HG03520 (cell line): Measurements from ENCODE around the gene PLA1A.
"Not testable (repeated sequence)": the region's sequence is repeated elsewhere in the genome, so short reads cannot be mapped to it uniquely, and the experiment has no call there.

Experiments
- ATAC-seq: cut with Tn5 transposase; IDR thresholded peaks from one replicate; pipeline ENCODE4 v1.9.1; 2021; ENCODE audit warnings: mild to moderate bottlenecking, moderate library complexity; ENCODE audit not compliant: unreplicated experiment

Gene PLA1A, protein sequence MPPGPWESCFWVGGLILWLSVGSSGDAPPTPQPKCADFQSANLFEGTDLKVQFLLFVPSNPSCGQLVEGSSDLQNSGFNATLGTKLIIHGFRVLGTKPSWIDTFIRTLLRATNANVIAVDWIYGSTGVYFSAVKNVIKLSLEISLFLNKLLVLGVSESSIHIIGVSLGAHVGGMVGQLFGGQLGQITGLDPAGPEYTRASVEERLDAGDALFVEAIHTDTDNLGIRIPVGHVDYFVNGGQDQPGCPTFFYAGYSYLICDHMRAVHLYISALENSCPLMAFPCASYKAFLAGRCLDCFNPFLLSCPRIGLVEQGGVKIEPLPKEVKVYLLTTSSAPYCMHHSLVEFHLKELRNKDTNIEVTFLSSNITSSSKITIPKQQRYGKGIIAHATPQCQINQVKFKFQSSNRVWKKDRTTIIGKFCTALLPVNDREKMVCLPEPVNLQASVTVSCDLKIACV

DNA sequence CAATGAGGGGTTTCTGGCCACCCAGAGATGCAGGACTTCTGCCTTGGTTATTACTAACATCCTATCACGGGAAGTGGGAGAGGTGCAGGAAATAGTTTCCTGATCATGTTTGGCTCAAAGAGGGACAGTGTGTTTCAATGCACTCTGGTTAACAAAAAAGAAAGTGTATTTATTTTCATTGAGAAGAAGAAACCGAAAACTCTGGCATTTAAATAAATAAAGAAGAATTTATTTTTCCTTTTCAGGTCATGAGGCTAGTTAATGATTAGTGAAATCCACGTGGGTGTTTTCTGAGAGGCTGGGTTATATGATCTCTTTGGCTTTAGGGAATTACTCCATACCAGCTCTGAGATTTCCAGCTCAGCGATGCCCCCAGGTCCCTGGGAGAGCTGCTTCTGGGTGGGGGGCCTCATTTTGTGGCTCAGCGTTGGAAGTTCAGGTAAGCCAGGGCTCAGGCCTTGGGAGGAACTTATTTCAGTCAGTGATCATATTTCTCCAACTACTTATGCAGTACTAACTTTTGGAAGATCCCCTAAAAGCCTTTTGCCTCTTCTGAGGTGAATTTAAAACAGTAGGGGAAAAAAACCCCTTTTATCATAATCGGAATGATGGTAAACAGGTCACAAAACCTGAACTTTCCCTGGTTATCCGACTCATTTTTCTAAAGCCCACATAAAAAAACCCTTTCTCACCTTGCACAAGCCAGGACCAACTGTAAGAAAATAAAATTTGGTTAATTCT, at the start of gene PLA1A:
Gene PLA1A, plus strand, starts transcription at position 338 of the 741 bp plus-strand sequence. Its CDS starts 29 bp downstream, at position 367.
- no peak for ATAC-seq

DNA sequence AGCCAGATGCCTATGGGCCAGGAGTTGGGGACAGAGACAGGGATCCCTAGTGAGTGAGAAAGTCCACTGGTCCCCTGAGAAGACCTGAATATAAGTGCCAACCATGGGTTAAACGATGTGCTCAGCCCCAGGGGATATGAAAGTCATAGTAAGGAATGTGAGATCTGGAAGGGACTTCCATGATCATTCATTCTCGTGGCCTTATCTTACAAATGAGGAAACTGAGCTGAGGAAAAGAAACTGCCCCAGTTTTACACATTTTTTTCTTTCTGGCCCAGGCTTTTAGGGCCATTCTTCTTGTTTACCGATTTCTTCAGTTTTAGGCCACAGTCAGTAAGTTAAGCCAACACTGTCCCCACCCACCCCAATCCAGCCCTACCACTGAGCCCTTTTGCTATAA, 49.3 kb upstream of the PLA1A start:
- no peak for ATAC-seq

DNA sequence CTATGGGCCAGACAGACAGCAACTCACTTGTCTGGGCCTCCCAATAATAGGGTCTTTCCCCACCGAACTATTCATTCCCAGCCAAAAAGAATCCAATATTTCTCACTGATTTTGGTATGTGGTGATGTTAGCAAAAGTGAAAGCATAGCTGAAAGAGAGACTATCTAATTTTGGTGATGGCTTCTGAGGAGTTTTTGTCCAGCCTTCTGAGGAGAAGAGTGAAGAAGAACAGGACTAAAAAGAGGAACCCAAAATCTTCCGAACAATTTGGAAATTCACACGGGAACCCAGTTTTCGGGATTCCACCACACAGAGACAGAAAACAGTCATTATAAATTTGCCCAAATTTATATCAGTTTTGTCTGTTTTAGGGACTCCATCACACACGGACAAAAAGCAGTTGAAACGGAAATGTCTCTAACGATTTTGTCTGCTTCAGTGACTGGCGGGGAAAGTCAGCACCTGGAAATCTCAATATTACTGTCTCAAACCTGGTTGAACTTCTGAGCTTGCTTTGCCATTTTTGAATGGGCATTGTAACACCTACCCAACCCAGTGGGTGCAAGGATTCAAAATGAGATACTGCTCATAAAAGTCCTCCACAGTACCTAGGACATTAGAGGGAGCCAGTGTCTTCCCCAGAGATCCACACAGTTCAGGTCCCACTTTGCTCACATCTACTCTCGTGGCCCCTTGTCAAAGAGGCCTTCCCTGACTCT, 47.3 kb upstream of the PLA1A start:
- no peak for ATAC-seq

DNA sequence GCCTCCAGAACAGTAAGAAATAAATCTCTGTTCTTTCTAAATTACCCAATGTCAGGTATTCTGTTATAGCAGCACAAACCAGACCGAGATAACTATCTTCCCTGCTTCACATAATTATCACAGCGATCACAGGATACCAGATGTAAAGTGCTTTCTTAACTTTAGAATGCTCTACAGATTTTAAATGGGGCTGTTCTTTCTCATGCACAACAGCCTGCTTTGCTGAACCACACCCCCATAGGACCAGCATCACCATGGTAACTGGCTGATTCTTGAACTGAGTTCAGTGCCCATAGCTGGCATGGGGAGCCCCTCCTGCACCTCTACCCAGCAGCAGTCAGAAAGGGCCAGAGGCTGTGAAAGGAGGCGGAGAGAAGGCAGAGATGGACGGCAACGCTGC, 46.1 kb upstream of the PLA1A start:
- no peak for ATAC-seq

DNA sequence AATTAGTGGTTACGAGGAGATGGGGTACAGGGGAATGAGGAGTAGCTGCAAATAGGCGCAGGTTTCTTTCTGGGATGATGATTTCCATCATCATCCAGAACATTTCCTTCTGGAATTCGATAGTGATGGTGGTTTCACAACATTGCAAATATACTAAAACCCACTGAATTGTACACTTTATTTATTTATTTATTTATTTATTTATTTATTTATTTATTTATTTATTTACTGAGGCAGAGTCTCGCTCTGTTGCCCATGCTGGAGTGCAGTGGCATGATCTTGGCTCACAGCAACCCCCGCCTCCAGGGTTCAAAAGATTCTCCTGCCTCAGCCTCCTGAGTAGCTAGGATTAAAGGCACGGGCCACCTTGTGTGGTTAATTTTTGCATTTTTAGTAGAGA, 44.8 kb upstream of the PLA1A start:
- ATAC-seq = not testable (repeated sequence)

DNA sequence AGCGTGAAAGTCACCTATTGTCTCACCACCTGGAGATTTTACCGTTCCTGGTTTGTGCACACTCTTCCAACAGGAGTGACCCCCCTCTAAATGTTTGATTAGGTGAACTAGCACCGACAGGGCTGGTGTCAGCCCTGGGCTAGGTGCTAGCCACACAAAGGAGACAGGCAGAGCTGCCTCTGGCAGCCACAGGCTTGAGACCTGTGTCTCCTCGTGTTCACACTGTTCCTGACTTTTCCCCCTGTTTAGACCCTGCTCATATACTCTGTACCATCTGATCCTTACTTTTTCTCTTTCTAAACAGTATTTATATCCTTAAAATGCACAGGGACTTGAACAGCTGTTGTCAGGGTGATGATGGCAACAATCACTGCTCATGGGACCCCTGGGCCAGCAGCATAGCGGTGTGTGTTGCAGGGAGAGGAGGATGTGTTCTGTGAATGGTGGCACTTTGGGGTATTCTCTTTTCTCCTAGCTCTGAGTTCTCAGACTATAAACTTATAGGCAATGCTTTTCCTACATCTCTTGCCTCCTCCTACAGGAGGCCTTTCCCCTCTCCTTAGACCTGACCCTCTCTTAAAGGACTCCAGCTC, 43.8 kb upstream of the PLA1A start:
- no peak for ATAC-seq

DNA sequence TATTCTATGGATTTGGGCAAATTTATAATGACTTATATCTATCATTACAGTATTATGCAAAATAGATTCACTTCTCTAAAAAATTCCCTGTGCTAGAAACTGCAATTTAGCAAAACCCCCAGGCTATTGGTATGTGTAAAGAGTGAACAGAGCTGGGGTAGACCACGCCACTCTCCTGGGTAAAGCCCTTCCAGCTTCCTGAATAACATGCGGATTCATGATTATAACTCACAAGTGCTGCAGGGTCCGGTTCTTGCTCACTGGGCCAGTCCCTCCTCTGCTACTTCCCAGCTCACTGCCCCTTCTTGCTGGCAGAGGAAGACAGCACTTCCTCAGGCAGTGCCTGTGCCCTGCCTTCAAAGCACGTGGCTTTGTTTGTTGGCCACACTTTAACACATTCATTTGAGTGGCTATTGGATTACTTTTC, 42.4 kb upstream of the PLA1A start:
- no peak for ATAC-seq

DNA sequence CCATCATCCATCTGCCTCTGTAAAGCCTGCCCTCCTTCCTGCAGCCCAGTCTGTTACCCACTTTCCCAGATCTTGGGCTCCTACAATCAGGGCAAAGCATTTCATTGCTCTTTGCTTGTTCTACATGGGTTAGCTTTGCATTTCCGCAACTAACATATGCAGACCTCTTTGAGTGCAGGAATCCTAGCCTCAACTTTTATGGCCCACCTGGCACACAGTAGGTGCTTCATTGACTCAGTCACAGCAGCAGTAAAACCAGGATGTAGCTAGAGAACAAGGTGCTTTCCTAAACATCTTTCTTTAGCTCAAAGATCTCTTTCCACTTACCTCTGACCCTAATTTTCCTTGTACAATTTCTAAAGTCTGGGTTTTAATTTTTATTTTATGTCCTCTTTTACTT, 41.8 kb upstream of the PLA1A start:
- no peak for ATAC-seq

DNA sequence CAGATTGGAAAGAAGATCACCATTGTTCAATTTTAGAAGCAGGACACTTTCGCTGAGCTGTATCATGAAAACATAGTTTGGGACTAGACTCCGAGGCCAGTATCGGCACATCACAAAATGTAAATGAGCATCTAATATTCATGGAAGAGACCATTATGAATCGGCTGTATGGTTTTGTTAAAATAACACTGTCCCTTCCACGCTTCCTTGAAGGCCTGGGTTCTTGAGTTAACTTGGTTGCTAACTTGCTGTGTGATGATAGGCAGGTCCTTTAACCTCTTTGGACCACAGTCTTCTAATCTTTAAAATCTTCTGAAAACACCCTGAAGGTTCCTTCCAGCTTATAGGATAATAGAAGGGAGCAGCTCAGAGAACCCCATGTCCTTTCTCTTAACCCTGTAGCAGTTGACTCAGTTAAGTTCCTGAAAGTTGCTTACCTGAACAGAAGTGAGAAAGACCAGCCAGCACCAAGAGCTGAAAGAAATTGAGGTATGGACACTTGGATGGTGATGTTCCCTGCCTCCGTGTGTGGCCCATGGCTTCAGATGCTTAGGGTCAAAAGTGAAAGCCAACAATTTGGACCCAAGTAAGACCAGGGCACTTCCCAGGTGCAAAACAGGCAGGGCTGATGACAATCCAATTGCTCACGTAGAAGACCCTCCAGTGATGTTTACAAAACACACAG, 40.4 kb upstream of the PLA1A start:
- no peak for ATAC-seq

DNA sequence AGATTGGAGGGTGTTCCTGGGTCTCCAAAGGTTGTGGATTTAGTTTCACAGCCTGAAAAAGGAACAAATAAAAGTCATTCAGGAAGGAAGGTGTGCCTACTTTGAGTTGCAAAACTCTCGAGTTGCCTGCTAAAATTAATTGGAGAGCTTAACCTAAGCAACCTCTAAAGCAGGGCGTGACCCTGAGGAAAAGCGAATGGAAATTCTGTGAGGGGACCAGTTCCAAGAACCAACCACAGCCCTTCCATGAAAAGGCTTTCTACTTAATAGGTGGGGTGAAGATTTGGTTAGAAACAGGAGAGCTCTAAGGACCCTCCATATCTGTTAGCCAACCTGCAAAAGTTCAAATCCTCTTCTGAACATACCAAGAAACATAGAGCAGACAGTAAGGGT, 39.8 kb upstream of the PLA1A start:
- no peak for ATAC-seq

DNA sequence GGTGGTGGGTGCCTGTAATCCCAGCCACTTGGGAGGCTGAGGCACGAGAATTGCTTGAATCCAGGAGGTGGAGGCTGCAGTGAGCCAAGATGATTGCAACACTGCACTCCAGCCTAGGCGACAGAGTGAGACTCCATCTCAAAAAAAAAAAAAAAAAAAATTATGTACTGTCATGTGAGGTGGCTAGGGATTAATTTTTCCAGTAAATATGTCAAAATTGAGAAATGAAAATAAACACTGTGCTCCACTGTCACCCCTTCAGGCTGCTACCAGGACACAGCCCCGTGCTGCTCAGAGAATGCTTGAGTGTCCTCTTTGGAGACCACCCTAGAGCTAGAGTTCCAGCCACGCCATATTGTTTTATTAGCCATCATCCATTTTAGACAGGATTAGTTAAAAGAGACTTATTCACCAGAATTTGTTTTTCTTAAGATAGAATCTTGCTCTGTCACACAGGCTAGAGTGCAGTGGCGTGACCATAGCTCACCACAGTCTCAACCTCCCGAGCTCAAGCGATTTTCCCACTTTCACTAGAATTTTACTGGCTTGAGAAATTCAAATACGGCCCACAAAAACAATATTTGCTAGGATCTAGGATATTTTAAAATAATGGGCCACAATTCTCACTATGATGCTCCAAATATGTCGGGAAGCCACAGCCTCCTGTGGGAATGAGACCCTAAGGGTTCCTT, 38.9 kb upstream of the PLA1A start:
- no peak for ATAC-seq

DNA sequence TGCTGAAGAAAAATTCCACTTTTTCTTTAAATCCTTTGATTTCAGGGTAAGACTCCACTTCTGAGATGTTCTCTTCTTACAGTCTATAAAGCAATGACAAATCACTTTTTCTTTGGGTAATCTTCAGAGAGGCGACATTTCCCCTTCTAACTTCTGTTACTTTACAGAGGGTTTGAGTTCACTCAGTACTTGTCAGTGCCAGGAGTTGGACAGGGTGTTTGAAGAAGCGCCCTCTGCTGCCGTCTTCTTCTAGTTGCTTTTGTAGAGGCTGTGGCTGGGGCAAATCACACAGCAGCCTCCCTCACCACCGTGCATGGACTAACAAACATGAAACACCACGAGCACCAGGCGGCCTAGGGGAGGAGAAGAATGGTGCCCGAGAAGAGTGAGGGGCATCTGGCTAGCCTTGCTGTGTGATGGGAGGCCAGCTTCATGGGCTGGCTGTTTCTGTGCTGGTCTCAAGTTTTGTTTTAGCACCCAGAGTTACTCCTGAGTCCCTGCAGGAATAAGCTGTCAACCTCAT, 38.2 kb upstream of the PLA1A start, which contains the start of gene CD80:
Gene CD80, minus strand, starts transcription at position 174 of the 523 bp plus-strand sequence. CDS start 1,886 bp downstream, outside the sequence.
- peak; percentile 53 for ATAC-seq

DNA sequence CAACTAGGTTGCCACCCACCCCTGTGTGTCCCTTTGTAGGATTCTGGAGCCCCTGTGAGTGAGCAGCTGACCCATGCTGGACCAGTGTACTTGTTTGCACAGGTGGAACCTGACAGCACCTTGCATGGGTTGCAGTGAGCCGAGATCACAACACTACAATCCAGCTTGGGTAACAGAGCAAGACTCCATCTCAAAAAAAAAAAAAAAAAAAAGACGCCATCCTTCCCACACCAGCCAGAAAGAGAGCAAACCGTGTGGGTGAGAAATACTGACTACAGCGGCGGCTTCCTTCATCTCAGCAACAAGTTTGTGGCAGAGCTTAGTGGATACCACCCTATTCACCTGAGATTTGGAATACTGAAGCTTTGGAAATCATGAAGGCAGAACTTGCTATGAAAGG, 37.5 kb upstream of the PLA1A start:
- no peak for ATAC-seq

DNA sequence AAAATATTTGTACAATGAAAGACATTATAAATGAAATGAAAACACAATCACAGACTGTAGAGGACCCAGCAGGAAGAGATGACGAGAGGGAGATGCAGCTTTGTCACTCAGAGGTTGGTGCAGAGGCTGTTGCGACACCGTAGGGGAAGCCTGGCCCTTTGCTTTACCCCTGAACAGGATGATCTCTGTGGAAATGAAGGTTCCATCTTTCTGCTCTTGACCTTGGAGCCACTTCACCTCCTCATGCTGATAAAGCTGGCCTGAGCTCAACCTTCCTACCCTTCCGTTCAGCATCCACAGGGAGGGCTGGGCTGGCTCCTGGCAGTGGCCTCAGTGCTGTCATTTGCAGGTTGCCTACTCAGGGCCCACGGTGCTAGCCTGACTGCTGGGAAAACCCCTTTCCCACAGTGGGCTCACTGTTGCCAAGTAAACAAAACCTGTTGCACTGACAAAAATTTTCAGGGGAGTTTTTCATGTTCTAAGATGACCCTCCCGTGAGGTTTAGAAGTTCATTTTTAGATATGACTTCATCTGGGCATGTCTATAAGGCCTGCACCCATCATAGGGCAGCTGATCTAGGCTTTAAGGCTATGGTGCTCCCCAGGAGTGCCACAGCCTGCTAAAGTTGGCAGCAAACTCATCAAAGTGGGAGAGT, 35.3 kb upstream of the PLA1A start:
- ATAC-seq = peak; percentile 68

DNA sequence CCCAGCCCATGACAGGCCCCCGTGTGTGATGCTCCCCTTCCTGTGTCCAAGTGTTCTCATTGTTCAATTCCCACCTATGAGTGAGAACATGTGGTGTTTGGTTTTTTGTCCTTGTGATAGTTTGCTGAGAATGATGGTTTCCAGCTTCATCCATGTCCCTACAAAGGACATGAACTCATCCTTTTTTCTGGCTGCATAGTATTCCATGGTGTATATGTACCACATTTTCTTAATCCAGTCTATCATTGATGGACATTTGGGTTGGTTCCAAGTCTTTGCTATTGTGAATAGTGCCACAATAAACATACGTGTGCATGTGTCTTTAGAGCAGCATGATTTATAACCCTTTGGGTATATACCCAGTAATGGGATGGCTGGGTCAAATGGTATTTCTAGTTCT, 34.4 kb upstream of the PLA1A start:
- not testable (repeated sequence) for ATAC-seq

DNA sequence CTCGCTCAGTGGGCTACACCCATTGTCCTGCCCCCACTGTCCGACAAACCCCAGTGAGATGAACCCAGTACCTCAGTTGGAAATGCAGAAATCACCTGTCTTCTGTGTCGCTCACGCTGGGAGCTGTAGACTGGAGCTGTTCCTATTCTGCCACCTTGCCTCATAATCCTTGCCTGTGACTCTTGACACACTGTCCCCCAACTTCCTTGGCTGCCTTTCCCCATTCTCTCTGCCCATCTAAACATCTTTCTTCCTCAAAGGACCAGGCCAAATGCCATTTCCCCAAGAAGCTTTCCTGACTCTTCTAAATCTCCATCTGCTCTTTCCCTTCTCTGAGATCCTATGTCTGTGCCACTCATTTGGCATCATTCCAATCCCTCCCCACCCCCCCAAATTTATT, 28.5 kb upstream of the PLA1A start:
- no peak for ATAC-seq

DNA sequence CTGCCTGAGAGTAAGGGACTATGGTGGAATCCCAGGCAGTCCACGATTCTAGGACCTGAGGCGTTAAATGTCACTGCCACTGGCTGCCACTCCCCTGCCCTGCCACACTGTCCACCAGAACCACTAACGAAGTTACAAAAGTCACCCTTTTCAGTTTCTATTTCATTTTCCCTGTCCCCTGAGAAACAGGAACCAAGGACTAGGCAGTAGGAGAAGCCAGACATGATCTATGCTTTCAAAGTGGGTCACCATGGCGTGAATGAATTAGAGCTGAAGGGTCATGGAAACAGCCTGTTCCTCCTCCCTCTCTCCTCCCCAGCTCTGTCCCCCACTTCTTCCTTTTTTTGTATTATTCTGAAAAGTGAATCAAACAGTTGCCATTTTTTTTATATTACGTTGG, 27.5 kb upstream of the PLA1A start:
- no peak for ATAC-seq

DNA sequence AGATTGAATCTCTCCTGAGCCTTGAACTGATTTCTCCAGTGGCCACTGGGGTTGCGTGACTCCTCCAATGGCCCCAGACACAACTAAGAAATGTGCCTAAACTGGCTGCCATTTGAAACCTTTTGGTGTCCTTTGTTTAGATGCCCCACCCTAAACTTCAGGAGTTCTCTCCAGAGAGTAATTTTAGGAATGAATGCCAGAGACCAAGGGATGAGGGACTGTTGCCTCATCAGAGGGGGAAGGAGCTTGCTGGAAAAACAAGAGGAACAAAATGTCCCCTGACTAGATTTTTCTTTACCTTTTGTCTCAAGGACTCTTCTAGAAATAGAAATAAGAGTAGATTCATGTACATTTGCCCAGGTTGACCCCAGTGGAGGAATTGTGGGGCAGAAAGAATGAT, 26.5 kb upstream of the PLA1A start:
- no peak for ATAC-seq

DNA sequence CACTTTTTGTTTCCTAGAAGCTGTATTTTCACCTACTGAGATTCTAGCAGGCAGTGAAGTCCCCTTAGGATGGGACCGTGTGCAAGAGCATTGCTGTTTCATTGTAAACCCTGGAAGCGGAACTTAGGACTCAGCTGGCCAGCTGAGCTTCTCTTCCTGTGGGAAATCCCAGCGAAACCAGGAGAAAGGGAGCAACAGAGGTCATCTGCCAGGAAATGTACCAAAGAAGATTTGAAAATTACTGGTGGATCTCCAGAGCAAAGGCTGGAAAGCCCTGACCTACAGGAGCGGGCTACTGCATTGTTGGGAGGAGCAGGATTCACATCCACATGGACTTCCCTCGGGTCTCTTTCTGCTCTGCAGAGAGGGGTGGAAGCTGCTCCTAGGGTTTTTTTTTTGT, 26.0 kb upstream of the PLA1A start:
- ATAC-seq = no peak
